Epithelial cell of proximal tubule (primary cell): Measurements from ENCODE around the gene SLC38A2. TPM values are rescaled to one million over a fixed set of nuclear protein-coding genes. Genes with fewer than 3 reads are reported as not detected.

Experiments
- DNase-seq: peaks from one replicate; pipeline ENCODE4 v3.0.0-alpha.2; 2011; ENCODE audit warnings: low read depth
- H3K4me3 ChIP-seq: 2 replicates; pipeline ENCODE4 v1.5.1; 2011; ENCODE audit warnings: low read depth, mild to moderate bottlenecking, low read length
- total RNA-seq: library from RNA; depleted of rRNA; stranded (reverse); fragments of >200 nt; gene quantifications from 2 replicates; pipeline ENCODE4 v1.2.3, GENCODE V29; 2015
- TF ChIP-seq, protein P1 (sequence below): conservative IDR thresholded peaks from 2 replicates; pipeline ENCODE4 v1.5.1; 2012; ENCODE audit warnings: low read depth, mild to moderate bottlenecking, low read length

Gene SLC38A2
- total RNA-seq, 1 donor from 2014 or later = 163 TPM

DNA sequence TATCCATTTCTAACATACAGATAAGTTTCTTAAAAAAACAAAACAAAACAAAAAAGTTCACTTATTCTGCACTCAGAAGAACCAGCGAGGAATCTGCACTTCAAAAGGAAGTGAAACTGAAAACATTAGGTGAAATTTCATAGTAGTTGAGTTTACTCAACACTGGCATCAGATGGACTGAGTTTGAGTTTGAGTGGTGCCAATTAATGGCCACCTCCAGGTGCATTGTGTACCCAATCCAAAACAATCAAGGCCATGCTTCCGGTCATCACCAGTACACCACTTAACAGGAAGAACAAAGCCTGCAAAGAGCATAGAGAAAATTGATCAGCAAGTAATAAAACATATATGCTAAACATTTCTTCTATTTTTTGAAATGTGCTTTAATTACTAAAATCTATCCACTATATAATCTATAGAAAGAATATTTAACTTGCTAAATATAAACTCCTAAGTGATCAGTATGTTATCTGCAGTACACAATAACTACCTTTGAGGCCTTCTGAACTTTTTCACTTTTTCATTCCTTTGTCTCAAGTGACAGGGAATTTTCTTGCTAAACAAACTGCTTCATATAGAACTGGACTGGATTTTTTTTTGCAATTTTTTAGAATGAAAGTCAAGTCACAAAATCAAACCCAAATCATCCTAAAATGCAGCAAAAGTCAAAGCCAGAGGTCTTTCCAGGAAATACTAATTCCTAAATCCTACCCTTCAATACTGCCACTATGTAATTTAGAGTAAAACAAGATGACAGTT lies 11.5 kb downstream of the SLC38A2 start:
- TF ChIP-seq, protein P1, sequence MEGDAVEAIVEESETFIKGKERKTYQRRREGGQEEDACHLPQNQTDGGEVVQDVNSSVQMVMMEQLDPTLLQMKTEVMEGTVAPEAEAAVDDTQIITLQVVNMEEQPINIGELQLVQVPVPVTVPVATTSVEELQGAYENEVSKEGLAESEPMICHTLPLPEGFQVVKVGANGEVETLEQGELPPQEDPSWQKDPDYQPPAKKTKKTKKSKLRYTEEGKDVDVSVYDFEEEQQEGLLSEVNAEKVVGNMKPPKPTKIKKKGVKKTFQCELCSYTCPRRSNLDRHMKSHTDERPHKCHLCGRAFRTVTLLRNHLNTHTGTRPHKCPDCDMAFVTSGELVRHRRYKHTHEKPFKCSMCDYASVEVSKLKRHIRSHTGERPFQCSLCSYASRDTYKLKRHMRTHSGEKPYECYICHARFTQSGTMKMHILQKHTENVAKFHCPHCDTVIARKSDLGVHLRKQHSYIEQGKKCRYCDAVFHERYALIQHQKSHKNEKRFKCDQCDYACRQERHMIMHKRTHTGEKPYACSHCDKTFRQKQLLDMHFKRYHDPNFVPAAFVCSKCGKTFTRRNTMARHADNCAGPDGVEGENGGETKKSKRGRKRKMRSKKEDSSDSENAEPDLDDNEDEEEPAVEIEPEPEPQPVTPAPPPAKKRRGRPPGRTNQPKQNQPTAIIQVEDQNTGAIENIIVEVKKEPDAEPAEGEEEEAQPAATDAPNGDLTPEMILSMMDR = no peak
- DNase-seq = no peak
- no peak overlapping the region for H3K4me3 ChIP-seq

DNA sequence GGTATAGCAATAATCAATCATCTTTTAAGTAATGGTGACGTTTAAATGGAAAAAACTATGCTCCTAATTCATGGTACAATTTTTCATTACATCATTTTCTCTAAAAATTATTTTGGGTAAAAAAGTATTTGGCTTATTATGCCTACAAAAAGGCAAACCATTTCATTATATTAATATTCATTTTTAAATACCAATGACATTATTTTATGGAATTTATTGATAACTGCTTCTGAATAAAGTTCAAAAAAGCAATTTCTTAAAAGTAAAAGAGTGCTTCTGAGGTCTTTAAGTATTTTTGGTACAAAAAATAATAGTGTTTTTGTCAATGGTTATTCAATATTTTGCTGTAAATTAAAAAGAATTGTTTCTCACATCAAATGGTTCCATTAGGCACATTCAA lies 12.2 kb downstream of the SLC38A2 start:
- H3K4me3 ChIP-seq = no peak overlapping the region
- DNase-seq = no peak
- TF ChIP-seq, protein P1 = no peak

DNA sequence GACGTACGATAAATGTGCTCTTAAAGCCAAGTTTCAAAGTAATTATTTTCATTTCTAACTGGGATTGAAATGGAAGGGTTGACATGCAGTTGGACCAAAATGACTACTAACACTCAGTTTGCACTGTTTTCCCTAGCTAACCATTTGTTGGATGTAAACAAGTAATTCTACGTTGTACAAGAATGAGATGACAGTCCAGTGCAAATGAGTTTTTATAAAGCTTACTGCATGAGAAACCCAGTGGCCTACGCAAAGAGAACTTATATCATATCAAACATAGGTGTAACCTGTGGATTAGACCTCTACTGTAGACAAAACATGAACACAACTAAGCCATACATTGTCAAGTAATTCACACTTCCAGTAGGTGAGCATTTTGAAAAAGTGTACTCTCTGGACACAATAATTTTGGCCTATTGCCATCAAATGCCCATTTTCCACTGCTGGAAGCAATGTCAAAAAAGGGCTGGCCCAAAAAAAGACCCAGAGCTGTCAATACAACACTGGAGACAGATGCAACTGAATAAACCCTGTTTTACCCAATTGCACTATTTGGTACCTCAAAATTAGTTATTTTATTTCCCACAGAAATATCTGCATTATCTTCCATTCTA lies 12.8 kb downstream of the SLC38A2 start:
- no peak overlapping the region for H3K4me3 ChIP-seq
- no peak for DNase-seq
- TF ChIP-seq, protein P1 = no peak

DNA sequence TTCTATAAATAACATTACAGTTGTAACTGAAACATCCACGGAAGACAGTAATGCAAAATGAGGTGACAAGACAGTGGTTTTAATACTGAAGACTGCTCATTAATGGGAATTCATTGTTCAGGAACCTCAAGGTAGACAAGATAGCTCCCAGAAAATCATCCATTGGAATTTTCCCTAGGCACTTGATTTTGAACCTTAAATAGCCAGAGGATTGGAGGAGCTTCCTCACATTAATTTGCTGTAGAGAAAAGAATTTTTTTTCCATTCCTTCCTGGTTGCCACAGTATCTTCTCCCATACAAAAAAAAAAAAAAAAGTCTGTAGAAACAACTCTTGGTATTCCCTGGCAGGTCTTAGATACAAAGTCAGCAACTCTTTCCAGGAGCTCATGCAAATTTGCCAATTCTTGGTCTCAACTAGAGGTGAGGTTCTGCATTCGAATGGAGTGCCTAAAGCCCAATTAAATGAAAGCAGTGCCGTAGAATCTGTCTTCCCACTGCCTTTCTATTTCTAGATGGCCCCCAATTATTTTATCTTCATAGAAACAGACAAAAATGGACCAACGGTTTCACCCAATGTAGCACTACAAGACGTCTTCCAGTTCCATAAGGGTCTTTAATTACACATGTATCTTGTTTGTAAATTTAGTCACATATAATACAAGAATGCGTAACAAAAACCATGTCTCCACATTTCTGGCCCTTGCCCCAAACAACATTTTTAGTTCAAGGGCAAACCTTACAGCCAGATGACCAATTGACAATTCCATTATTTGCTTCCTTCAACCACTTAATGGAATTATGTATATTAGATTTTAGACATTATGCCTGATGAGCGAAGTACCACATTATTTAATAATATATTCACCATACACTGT lies 13.5 kb downstream of the SLC38A2 start:
- no peak for DNase-seq
- no peak overlapping the region for H3K4me3 ChIP-seq
- TF ChIP-seq, protein P1 = no peak

DNA sequence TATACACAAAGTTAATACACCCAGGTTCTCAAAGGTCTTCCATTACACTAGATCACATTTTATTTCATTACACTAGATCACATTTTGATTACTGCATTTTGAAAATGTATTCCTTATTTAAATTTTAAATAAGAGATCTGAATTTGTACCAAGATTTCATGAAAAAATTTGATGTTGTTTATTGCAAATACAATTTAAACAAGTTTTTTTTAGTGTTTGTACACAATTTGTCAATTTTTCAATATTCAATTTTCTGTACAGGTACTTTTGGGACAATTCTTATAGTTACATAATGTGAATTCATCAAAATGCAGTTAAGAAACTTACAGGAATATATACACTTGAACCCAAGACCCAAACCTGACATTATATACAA lies 14.3 kb downstream of the SLC38A2 start:
- no peak for DNase-seq
- no peak overlapping the region for H3K4me3 ChIP-seq
- TF ChIP-seq, protein P1 = no peak

DNA sequence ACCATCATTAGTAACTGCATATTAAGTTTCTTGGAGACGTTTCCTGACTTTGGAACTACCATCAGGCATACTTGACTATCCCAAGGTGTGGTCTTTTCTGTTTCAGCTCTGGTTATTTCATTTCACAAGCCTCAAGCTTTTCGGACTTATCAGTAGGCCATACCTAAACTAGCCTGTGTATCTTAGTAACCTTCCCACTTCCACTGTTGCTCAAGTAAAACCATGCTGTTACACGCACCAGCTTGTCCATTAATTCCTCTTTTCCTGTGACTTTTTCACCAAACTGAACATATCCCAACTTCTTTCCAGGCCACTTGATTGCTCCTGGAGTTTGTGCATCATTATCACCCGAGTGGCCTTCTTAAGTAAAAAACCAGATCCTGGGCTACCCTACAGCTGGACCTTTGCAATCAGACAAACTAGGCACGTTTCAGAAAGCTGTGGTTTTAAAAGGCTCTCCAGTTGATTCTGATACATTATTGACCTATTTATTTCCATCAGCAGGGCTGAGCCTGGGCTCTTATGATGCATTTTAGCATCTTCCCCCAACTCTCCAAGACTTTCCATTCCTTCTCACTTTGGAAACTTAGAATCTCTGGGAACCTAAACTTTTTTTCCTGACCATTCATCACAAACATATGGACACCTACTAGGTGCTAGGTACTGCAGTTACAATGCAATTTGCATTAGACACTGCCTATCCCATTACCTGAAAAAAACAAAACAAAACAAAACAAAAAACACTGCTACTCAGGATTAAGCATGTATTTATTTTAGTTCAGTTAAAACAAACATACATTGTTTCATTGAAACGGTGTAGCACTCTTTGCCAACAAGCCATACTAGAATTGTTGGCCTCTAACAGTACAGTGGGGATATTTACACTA lies 14.9 kb downstream of the SLC38A2 start:
- no peak for DNase-seq
- TF ChIP-seq, protein P1 = no peak
- H3K4me3 ChIP-seq = no peak overlapping the region
